ENCODE measurements around the gene NFRKB.

NFRKB gene

GRCh38 chr11:129928923-129929692, 33.7 kb upstream of the NFRKB start:
- Histone ChIP-seq H3K27me3 (ENCODE audit: control insufficient read depth, insufficient read depth, low read length) (no peaks in the 10 kb centered on the region), H3K36me3 (ENCODE audit: control insufficient read depth, insufficient read depth, low read length) (no peaks in the 10 kb centered on the region)
- TF ChIP-seq, protein P1, sequence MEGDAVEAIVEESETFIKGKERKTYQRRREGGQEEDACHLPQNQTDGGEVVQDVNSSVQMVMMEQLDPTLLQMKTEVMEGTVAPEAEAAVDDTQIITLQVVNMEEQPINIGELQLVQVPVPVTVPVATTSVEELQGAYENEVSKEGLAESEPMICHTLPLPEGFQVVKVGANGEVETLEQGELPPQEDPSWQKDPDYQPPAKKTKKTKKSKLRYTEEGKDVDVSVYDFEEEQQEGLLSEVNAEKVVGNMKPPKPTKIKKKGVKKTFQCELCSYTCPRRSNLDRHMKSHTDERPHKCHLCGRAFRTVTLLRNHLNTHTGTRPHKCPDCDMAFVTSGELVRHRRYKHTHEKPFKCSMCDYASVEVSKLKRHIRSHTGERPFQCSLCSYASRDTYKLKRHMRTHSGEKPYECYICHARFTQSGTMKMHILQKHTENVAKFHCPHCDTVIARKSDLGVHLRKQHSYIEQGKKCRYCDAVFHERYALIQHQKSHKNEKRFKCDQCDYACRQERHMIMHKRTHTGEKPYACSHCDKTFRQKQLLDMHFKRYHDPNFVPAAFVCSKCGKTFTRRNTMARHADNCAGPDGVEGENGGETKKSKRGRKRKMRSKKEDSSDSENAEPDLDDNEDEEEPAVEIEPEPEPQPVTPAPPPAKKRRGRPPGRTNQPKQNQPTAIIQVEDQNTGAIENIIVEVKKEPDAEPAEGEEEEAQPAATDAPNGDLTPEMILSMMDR (IDR thresholded peaks at IDR 0.05): no peak

GRCh38 chr11:129922674-129923073, 27.3 kb upstream of the NFRKB start:
- H3K4me3 ChIP-seq (ENCODE audit: low read depth, low read length): no peak overlapping the region
- no peaks in the 10 kb centered on the region for H3K9me3 ChIP-seq (ENCODE audit: control insufficient read depth, low read length)
- H3K36me3 ChIP-seq (ENCODE audit: control insufficient read depth, insufficient read depth, low read length): no peaks in the 10 kb centered on the region
- no peaks in the 10 kb centered on the region for H3K79me2 ChIP-seq
- no peak overlapping the region for H2AFZ ChIP-seq
- no peak overlapping the region for H3K4me2 ChIP-seq (ENCODE audit: low read length)
- H3K9ac ChIP-seq: no peak overlapping the region
- no peak overlapping the region for H3K27ac ChIP-seq
- H3K4me1 ChIP-seq: no peaks in the 10 kb centered on the region
- no peaks in the 10 kb centered on the region for H3K27me3 ChIP-seq (ENCODE audit: control insufficient read depth, insufficient read depth, low read length)
- TF ChIP-seq, protein P1 (IDR thresholded peaks at IDR 0.05): no peak

More at GRCh38 chr11:129928923-129929692, 33.7 kb upstream of the NFRKB start:
- Histone ChIP-seq H3K4me1 (no peaks in the 10 kb centered on the region), H3K79me2 (no peaks in the 10 kb centered on the region), H3K9ac (no peak overlapping the region), H2AFZ (no peak overlapping the region), H3K4me3 (ENCODE audit: low read depth, low read length) (no peak overlapping the region), H3K27ac (no peak overlapping the region), H3K9me3 (ENCODE audit: control insufficient read depth, low read length) (no peaks in the 10 kb centered on the region), H3K4me2 (ENCODE audit: low read length) (no peak overlapping the region)

- no peak overlapping the region for H3K4me3 ChIP-seq (ENCODE audit: low read depth, low read length)
- H3K79me2 ChIP-seq: no peaks in the 10 kb centered on the region
- H3K4me2 ChIP-seq (ENCODE audit: low read length): no peak overlapping the region
Observed at GRCh38 chr11:129918361-129918760, 23.0 kb upstream of the NFRKB start.

DNA sequence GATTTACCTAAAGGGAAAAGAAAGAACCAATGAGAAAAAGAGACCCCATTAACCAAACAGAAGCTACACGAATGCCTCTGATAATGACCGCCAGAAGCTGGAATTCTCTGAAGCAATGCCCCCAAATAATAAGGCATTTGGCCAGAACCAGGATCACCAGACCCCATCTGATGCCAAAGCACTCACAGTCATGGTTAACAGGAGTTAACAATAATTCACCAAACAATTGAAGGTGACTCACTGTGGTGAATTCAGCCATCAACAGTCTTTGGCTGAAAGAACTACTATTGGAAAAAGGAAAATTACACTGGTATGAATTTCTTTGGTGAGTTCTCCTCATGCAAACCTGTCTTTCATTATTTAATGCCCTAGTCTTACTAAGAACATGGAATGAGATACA, 21.9 kb upstream of the NFRKB start:
- no peak overlapping the region for H3K4me3 ChIP-seq (ENCODE audit: low read depth, low read length)
- H2AFZ ChIP-seq: no peak overlapping the region
- no peaks in the 10 kb centered on the region for H3K4me1 ChIP-seq
- no peaks in the 10 kb centered on the region for H3K79me2 ChIP-seq
- H3K27me3 ChIP-seq (ENCODE audit: control insufficient read depth, insufficient read depth, low read length): no peaks in the 10 kb centered on the region
- H3K4me2 ChIP-seq (ENCODE audit: low read length): no peak overlapping the region
- TF ChIP-seq, protein P1 (IDR thresholded peaks at IDR 0.05): no peak
- H3K36me3 ChIP-seq (ENCODE audit: control insufficient read depth, insufficient read depth, low read length): no peaks in the 10 kb centered on the region
- H3K9ac ChIP-seq: no peak overlapping the region
- no peak overlapping the region for H3K27ac ChIP-seq
- H3K9me3 ChIP-seq (ENCODE audit: control insufficient read depth, low read length): no peaks in the 10 kb centered on the region

More at GRCh38 chr11:129918361-129918760, 23.0 kb upstream of the NFRKB start:
- Histone ChIP-seq H3K27ac (no peak overlapping the region), H2AFZ (no peak overlapping the region), H3K36me3 (ENCODE audit: control insufficient read depth, insufficient read depth, low read length) (no peaks in the 10 kb centered on the region), H3K4me1 (no peaks in the 10 kb centered on the region), H3K9me3 (ENCODE audit: control insufficient read depth, low read length) (no peaks in the 10 kb centered on the region), H3K27me3 (ENCODE audit: control insufficient read depth, insufficient read depth, low read length) (no peaks in the 10 kb centered on the region), H3K9ac (no peak overlapping the region)
- TF ChIP-seq, protein P1 (IDR thresholded peaks at IDR 0.05): no peak

DNA sequence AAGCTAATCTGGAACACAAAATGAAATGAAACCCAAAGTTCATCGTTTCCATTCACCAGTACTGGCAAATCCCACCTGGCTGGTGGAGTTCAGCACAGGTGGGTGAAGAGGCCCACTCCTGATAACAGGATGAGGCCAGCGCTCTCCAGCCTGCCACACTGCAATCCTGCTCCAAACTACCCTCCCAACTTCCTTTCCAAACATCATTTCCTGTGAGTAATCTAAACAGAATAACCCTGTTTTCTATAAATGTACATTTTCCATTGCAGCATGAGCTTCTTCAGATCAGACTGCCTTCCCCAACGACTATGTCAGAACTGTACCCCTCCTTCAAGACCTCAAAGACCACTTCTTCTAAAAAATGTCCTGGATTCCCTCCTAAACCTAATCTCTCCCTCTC, 15.9 kb upstream of the NFRKB start:
- no peak overlapping the region for H3K9ac ChIP-seq
- H3K4me2 ChIP-seq (ENCODE audit: low read length): no peak overlapping the region
- H3K36me3 ChIP-seq (ENCODE audit: control insufficient read depth, insufficient read depth, low read length): no peaks in the 10 kb centered on the region
- no peaks in the 10 kb centered on the region for H3K4me1 ChIP-seq
- H2AFZ ChIP-seq: no peak overlapping the region
- H3K4me3 ChIP-seq (ENCODE audit: low read depth, low read length): no peak overlapping the region
- H3K9me3 ChIP-seq (ENCODE audit: control insufficient read depth, low read length): no peaks in the 10 kb centered on the region
- H3K27me3 ChIP-seq (ENCODE audit: control insufficient read depth, insufficient read depth, low read length): no peaks in the 10 kb centered on the region
- TF ChIP-seq, protein P1 (IDR thresholded peaks at IDR 0.05): no peak
- no peaks in the 10 kb centered on the region for H3K79me2 ChIP-seq
- no peak overlapping the region for H3K27ac ChIP-seq
